Stimulated activated CD4-positive, alpha-beta T cell treated with anti-CD3 and anti-CD28 coated beads, TNF-alpha, amount 100 ng/mL, for 4 hours (primary cell): ENCODE measurements around the gene MAP4K3.
"Not testable (repeated sequence)": the region's sequence is repeated elsewhere in the genome, so short reads cannot be mapped to it uniquely, and the experiment has no call there.

Experiments
- DNase-seq, 3 experiments: peaks; one replicate each; pipeline ENCODE4 v3.0.0-alpha.2; 2020; ENCODE audit warnings: low read depth in 3 of 3

The MAP4K3 gene

DNA sequence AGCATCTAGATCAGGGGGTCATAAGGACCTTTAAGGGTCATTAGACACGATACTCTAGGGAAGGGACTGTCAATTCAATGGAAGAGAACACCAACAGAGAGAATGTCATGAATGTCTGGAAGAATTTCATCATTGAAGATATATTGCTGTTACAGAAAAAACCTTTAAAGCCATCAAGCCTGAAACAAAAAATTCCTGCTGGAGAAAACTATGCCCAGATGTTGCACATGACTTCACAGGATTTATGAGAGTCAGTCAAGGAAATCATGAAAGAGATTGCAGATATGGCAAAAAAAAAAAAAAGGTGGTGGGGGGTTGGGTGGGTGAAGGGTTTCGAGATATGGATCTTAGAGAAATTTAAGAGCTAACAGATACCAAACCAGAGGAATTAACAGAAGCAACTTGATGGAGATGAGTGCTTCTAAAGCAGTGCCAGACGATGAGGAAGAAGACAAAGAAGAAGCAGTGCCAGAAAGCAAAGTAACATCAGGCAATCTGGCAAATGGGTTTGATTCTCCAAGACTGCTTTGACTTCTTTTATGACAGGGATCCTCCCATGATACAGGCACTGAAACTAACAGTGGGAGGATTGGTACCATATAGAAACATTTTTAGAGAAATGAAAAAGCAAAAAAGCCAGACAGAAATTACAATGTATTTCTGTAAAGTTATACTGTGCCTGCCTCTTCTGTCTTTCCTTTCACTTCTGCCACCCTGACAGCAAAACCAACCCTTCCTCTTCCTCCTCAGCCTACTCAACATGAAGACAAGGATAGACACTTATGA is 28.5 kb downstream of the MAP4K3 start:
- no peak for DNase-seq

DNA sequence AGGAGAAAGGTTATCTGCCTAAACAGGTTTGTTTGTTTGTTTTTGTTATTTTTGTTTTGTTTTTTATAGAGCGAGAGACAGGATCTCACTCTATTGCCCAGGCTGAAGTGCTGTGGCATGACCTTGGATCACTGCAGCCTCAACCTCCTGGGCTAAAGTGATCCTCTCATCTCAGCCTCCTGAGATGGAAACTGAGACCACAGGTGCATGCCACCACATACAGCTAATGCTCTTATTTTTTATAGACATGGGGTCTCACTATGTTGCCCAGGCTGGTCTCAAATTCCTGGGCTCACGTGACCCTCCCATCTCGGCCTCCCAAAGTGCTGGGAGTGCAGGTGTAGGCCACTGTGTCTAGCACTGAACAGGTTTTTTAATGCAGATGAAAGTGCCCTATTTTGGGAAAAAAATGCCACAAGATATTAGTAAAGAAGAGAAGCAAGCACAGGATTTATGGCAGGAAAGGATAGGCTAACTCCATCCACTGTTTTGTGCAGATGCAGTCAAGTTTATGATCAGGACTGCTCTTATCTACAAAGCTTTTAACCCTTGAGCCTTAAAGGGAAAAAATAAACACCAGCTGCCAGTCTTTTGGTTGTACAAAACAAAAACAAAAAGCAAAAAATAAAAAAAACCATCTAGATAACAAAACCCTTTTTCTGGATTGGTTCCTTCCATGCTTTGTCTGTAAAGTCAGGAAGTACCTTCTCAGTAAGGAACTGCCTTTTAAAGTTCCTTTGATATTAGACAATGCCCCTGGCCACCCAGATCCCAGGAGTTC is 29.4 kb downstream of the MAP4K3 start:
- DNase-seq = no peak

GRCh38 chr2:39405364-39405763 is 31.7 kb downstream of the MAP4K3 start:
- no peak for DNase-seq

DNA sequence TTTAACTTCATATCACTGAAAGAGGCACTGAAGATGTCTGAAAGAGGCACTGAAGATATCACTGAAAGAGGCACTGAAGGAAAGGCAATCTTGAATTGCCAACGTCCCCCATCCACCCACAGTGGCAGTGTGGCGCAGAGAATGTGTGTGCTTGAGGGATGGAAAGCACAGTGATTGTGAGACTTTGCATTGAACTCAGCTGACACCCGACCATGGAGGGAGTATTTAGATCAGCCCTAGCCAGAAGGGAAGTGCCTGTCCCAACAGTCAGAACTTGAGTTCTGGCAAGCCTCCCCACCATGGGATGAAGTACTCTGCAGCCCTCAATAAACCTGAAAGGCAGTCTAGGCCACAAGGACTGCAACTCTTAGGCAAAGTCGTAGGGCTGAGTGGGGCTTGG is 33.8 kb downstream of the MAP4K3 start:
- DNase-seq = no peak

GRCh38 chr2:39401319-39401718 is 35.8 kb downstream of the MAP4K3 start:
- no peak for DNase-seq

DNA sequence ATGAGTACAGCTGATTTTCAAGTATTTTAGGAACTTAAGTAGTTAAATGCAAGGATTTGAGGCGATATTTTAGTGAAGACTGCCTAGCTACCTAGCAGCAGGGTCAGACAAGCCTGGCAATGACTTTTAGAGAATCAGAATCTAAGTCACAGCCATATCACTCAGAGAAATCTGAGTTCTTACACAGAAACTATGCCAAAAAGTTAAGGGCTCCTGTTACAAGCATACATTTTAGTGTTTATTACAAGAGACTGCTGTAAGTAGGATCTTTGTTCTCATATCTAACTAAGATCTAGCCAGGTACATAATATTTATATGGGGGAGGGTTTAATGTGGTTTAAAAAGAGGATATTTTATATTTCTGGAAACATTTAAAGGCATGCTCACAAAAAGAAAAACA is 37.5 kb downstream of the MAP4K3 start:
- DNase-seq = no peak

- no peak for DNase-seq
Measured at GRCh38 chr2:39395313-39395712, 41.8 kb downstream of the MAP4K3 start.

DNA sequence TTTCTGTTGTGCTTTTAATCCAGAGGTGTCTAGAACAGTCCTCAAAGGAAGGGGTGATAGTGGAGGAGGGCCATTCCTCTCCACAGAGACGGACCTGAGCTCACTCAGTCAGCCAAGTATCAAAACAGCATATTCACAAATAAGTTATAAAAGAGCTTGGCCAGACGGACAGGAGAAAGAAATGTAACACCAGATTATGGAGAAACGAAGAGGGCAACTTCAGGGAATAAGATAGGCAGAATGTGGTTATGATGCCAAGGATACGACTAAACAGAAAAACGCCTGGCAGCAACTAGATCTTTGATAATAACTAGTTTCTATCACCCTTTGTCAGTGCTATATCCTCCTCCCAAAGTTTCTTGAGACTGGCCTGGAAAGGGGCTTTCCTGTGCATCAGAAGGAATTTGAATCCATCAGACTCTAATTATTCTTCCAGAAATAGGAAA is 42.5 kb downstream of the MAP4K3 start:
- DNase-seq = no peak

- DNase-seq = no peak
Measured at GRCh38 chr2:39392672-39393071, 44.4 kb downstream of the MAP4K3 start.

DNA sequence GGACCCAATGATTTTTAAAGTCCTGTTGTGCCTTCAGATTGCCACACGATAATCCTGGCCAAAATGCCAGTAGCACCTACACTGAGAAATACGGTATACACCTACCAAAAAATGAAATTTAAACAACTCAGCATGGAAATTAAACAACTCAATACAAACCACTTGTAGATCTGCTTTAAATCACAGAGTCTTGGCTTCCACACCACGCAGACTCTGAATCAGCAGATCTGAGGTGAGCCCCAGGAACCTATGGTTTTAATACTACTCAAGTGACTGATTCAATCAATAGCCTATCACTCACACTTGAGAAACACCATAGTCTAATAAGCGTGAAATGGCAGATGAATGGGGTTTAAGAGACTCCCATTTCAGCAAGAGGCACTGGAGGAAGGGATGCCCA is 46.9 kb downstream of the MAP4K3 start:
- no peak for DNase-seq

DNA sequence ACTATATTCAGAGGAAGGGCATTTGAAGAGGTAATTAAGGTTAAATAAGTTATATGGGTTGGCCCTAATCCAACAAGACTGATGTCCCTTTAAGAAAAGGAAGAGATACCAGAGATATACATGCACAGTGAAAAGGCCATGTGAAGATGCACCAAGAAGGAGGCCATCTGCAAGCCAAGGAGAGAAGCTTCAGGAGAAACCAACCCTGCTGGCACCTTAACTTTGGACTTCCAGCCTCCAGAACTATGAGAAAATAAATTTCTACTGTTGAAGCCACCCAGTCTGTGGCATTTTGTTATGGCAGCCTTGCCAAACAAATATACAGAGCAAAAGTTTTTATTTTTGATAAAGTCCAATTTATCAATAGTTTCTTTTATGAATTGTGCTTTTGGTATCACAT is 51.0 kb downstream of the MAP4K3 start:
- DNase-seq = no peak

DNA sequence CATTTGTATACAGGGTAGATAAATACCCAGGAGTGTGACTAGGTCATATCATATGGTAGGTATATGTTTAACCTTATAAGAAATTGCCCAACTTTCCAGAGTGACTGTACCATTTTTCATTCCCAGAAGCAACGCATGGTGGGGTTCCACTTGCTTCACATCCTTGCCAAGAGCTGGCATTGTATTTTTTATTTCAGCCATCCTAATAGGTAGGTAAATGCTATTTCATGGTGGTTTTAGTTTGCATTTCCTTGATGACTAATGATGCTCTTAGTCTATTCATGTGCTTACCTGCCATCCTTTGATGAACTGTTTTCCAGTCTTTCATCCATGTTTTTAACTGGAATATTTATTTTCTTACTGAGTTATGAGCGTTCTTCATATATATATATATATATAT is 51.9 kb downstream of the MAP4K3 start:
- no peak for DNase-seq

DNA sequence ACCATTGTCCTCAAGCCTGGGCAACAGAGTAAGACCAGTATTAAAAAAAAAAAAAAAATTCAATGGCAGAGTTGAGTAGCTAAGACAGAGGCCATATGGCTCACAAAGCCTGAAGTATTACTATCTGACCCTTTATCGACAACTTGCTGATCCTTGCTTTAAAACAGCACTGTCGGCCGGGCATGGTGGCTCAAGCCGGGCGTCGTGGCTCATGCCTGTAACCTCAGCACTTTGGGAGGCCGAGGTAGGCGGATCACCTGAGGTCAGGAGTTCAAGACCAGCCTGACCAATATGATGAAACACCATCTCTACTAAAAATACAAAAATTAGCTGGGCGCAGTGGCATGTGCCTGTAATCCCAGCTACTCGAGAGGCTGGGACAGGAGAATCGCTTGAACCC is 53.0 kb downstream of the MAP4K3 start:
- not testable (repeated sequence) for DNase-seq

- no peak for DNase-seq
Measured at GRCh38 chr2:39383146-39383545, 53.9 kb downstream of the MAP4K3 start.

- no peak for DNase-seq
Measured at GRCh38 chr2:39381653-39382052, 55.4 kb downstream of the MAP4K3 start.

DNA sequence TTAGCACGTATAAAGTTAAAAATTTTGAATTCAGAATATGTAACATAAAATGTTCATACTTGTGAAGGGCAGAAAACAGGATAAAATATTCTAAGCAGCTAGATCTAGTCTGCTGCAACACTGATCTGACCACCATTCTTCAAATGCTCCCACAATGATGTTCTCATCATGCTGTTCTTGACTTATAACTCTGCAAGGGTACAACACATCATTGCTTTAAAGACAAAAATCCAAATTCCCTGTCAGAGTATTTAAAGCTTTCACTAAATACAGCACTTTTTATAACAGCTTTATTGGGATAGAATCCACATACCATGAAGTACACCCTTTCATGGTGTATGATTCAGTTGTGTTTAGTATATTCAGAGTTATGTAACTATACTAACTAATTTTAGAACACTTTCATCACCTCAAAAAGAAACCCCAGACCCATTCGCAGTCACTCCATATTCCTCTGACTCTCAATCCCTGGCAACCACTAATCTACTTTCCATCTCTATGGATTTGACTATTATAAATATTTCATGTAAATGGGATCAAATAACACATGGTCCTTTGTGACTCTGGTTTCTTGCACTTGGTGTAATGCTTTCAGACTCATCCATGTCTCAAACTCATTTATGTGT is 56.4 kb downstream of the MAP4K3 start:
- no peak for DNase-seq

DNA sequence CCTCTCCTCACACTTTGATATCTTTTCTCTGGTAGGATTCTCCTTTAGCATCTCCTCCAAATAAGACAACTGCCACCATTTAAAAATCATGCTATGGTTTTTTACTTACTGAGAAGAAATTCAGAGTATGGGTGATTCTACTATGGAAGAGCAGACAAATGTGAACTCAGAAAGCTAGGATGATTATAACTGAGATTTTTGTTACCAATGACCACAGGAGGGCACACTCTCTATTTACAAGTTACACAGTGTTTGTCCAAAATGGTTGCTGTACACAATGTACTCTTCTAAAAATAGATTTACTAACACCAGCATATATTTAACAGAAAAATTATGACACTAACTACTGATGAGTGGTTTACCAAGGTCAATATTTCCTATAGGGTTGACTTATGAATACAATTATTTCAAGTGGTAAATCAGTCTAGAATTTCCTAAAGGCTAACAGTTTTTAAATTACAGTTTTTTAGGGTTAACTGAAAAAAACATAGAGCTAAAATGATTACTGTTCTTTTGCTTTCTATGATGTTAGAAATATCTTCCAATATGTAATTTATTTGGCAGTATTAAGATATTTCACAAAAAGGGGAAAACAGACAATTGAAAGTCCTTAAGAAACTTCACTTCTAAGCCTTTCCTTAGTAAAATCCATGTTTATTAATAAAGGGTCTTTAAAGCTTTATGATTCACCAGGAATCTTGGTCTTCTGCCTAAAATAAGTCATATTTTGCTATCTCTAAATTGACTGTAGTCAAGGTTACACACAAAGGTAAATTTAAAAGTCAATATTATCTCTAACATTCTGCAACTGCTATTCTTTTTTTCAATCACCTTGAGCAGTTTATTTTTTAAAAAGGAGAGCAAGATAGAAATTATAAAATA is 57.2 kb downstream of the MAP4K3 start:
- no peak for DNase-seq

- no peak for DNase-seq
Measured at GRCh38 chr2:39378968-39379367, 58.1 kb downstream of the MAP4K3 start.

GRCh38 chr2:39377226-39377939 is 59.7 kb downstream of the MAP4K3 start:
- DNase-seq = no peak

DNA sequence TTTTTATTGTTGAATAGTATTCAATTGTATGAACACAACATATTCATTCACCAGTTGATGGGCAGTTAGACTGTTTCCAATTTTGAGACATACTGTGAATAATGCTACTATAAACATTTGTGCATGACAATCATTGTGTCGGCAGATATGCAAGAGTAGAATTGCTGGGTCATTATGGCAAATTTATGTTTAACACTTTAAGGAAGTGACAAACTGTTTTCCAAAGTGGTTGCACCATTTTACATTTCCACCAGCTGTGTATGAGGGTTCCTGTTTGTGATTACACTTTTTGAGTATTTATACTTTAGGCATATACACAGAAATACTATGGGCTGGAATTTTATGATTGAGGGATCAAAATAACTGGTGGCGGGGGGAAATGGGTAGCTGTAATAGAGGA is 61.2 kb downstream of the MAP4K3 start:
- DNase-seq = no peak

DNA sequence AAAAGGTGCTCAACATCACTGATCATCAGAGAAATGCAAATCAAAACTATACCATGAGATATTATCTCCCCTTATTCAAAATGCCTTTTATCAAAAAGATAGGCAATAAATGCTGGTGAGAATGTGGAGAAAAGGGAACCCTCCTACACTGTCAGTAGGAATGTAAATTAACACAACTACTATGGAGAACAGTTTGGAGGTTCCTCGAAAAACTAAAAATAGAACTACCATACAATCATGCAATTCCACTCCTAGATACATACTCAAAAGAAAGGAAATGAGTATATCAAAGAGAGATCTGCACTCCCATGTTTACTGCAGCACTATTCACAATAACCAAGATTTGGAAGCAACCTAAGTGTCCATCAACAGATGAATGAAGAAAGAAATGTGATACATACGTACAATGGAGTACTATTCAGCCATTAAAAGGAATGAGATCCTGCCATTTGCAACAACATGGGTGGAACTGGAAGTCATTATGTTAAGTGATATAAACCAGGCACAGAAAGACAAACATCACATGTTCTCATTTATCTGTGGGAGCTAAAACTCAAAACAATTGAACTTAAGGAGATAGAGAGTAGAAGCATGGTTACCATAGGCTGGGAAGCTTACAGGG is 63.8 kb downstream of the MAP4K3 start:
- no peak for DNase-seq
